Thyroid gland (tissue), 4 donors: ENCODE results near the gene LRRC42.

ENCODE experiments used
- CTCF ChIP-seq, 6 experiments: fragments of 200-600 bp in 3 of 6; fragments of 450-650 bp in 3 of 6; sonication (generic) in 3 of 6; IDR thresholded peaks; one replicate each; pipeline ENCODE4 v1.5.1; 2016 to 2019; ENCODE audit warnings: antibody characterized with exemption in 6 of 6, mild to moderate bottlenecking in 2 of 6, inconsistent platforms in 1 of 6, moderate library complexity in 1 of 6
- POLR2A ChIP-seq, 2 donors: fragments of 450-650 bp; IDR thresholded peaks; one replicate each; pipeline ENCODE4 v1.6.1; 2017; ENCODE audit warnings: antibody characterized with exemption in 2 of 2, mild to moderate bottlenecking in 2 of 2, moderate library complexity in 1 of 2

- TF ChIP-seq CTCF (IDR thresholded peaks at IDR 0.05) (no peak), POLR2A (IDR thresholded peaks at IDR 0.05) (no peak)
Observed at GRCh38 chr1:54013393-54014008, 67.4 kb downstream of the LRRC42 start.
